PC-9 (cell line): ENCODE results near the gene RIC3.

Source experiments
- CTCF ChIP-seq: fragments of 200-600 bp; sonication (generic); conservative IDR thresholded peaks from 2 replicates; pipeline ENCODE4 v1.6.1; 2017; ENCODE audit warnings: mixed run types, antibody characterized with exemption, mild to moderate bottlenecking, moderate library complexity
- EZH2 ChIP-seq: fragments of 200-600 bp; sonication (generic); IDR thresholded peaks from 2 replicates; pipeline ENCODE4 v1.8.0; 2017; ENCODE audit warnings: antibody characterized with exemption, low read depth

GRCh38 chr11:8108421-8108820, 60.4 kb downstream of the RIC3 start:
- no peak for TF ChIP-seq CTCF
- TF ChIP-seq EZH2, result no peak
